MM.1S (cell line): ENCODE results near the gene ZNF343.

Source experiments
- DNase-seq: peaks from one replicate; pipeline ENCODE4 v3.0.0-alpha.2; 2015
- H2AFZ ChIP-seq: fragments of 300-600 bp; sonication (generic); 2 replicates; pipeline ENCODE4 v1.6.0; 2016; ENCODE audit warnings: antibody characterized with exemption, low read length
- H3F3A ChIP-seq: fragments of 300-600 bp; sonication (generic); 2 replicates; pipeline ENCODE4 v1.6.1; 2016; ENCODE audit warnings: mild to moderate bottlenecking, antibody characterized with exemption, low read length, moderate library complexity, mixed read lengths; ENCODE audit not compliant: insufficient read depth
- H3K27ac ChIP-seq: fragments of 300-600 bp; sonication (generic); 2 replicates; pipeline ENCODE4 v1.5.1; 2016; ENCODE audit warnings: mild to moderate bottlenecking, low read length
- H3K27me3 ChIP-seq: fragments of 300-600 bp; sonication (generic); replicated peaks from 2 replicates; pipeline ENCODE4 v1.6.0; 2016; ENCODE audit warnings: low read length; ENCODE audit not compliant: insufficient read depth
- H3K36me3 ChIP-seq: fragments of 300-600 bp; sonication (generic); replicated peaks from 2 replicates; pipeline ENCODE4 v1.6.1; 2016; ENCODE audit warnings: mild to moderate bottlenecking, low read length, mixed read lengths; ENCODE audit not compliant: insufficient read depth
- H3K4me1 ChIP-seq: fragments of 300-600 bp; sonication (generic); 2 replicates; pipeline ENCODE4 v1.6.1; 2016; ENCODE audit warnings: low read length, mixed read lengths
- H3K4me2 ChIP-seq: fragments of 300-600 bp; sonication (generic); 2 replicates; pipeline ENCODE4 v1.6.0; 2016; ENCODE audit warnings: low read depth, low read length
- H3K4me3 ChIP-seq: fragments of 300-600 bp; sonication (generic); 2 replicates; pipeline ENCODE4 v1.5.1; 2016; ENCODE audit warnings: low read length, mixed read lengths
- H3K79me2 ChIP-seq: fragments of 300-600 bp; sonication (generic); 2 replicates; pipeline ENCODE4 v1.6.1; 2016; ENCODE audit warnings: mixed run types, low read length, mixed read lengths
- H3K9ac ChIP-seq: fragments of 300-600 bp; sonication (generic); 2 replicates; pipeline ENCODE4 v1.6.1; 2016; ENCODE audit warnings: low read length, mixed read lengths
- H3K9me2 ChIP-seq: fragments of 300-600 bp; sonication (generic); replicated peaks from 2 replicates; pipeline ENCODE4 v1.6.1; 2016; ENCODE audit warnings: mild to moderate bottlenecking, low read length, mixed read lengths; ENCODE audit not compliant: insufficient read depth
- H3K9me3 ChIP-seq: fragments of 300-600 bp; sonication (generic); replicated peaks from 2 replicates; pipeline ENCODE4 v1.6.1; 2016; ENCODE audit warnings: mild to moderate bottlenecking, low read length, mixed read lengths; ENCODE audit not compliant: insufficient read depth
- H4K20me1 ChIP-seq: fragments of 300-600 bp; sonication (generic); 2 replicates; pipeline ENCODE4 v1.6.1; 2016; ENCODE audit warnings: mild to moderate bottlenecking, low read length, moderate library complexity, mixed read lengths; ENCODE audit not compliant: insufficient read depth
- EZH2 ChIP-seq: fragments of 300-600 bp; sonication (generic); optimal IDR thresholded peaks from 2 replicates; pipeline ENCODE3; 2017; ENCODE audit warnings: low read depth, mild to moderate bottlenecking, antibody characterized with exemption, low read length, mixed read lengths
- EZH2phosphoT487 ChIP-seq: fragments of 300-600 bp; sonication (generic); IDR thresholded peaks from 2 replicates; pipeline ENCODE4 v1.6.1; 2018; ENCODE audit warnings: antibody characterized with exemption, low read length
- TF ChIP-seq, protein P1 (sequence below): fragments of 300-600 bp; sonication (generic); IDR thresholded peaks from 2 replicates; pipeline ENCODE4 v1.5.1; 2016; ENCODE audit warnings: antibody characterized with exemption, low read length, mixed read lengths

Gene ZNF343

GRCh38 chr20:2509794-2510193 is 1.1 kb upstream of the ZNF343 start:
- no peaks in the 10 kb centered on the region for H3K9me2 ChIP-seq
- H3K27me3 ChIP-seq = no peaks in the 10 kb centered on the region
- no peak overlapping the region for H3K4me3 ChIP-seq
- H3K36me3 ChIP-seq = no peaks in the 10 kb centered on the region
- H3K9me3 ChIP-seq = no peaks in the 10 kb centered on the region
- DNase-seq = no peak
- no peaks in the 10 kb centered on the region for H3F3A ChIP-seq
- no peak overlapping the region for H2AFZ ChIP-seq
- H3K4me2 ChIP-seq = peak overlapping the region; percentile 87; the same call in 1 of the 2 replicates
- TF ChIP-seq, protein P1, sequence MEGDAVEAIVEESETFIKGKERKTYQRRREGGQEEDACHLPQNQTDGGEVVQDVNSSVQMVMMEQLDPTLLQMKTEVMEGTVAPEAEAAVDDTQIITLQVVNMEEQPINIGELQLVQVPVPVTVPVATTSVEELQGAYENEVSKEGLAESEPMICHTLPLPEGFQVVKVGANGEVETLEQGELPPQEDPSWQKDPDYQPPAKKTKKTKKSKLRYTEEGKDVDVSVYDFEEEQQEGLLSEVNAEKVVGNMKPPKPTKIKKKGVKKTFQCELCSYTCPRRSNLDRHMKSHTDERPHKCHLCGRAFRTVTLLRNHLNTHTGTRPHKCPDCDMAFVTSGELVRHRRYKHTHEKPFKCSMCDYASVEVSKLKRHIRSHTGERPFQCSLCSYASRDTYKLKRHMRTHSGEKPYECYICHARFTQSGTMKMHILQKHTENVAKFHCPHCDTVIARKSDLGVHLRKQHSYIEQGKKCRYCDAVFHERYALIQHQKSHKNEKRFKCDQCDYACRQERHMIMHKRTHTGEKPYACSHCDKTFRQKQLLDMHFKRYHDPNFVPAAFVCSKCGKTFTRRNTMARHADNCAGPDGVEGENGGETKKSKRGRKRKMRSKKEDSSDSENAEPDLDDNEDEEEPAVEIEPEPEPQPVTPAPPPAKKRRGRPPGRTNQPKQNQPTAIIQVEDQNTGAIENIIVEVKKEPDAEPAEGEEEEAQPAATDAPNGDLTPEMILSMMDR = no peak
- TF ChIP-seq EZH2 (no peak), EZH2phosphoT487 (no peak)
- no peaks in the 10 kb centered on the region for H3K4me1 ChIP-seq
- H3K27ac ChIP-seq = no peak overlapping the region
- no peak overlapping the region for H3K9ac ChIP-seq
- no peaks in the 10 kb centered on the region for H4K20me1 ChIP-seq
- peaks cover 13% of the 10 kb centered on the region for H3K79me2 ChIP-seq

GRCh38 chr20:2509468-2509781 is 710 bp upstream of the ZNF343 start:
- no peaks in the 10 kb centered on the region for H3K9me3 ChIP-seq
- TF ChIP-seq, protein P1 = no peak
- TF ChIP-seq EZH2phosphoT487 (no peak), EZH2 (no peak)
- H3K4me2 ChIP-seq = peak overlapping the region; percentile 87
- no peaks in the 10 kb centered on the region for H3K36me3 ChIP-seq
- H4K20me1 ChIP-seq = no peaks in the 10 kb centered on the region
- H3K4me3 ChIP-seq = peak overlapping the region; percentile 87
- H3K79me2 ChIP-seq = peaks cover 13% of the 10 kb centered on the region
- DNase-seq = no peak
- no peaks in the 10 kb centered on the region for H3F3A ChIP-seq
- no peak overlapping the region for H3K27ac ChIP-seq
- no peaks in the 10 kb centered on the region for H3K4me1 ChIP-seq
- H3K9me2 ChIP-seq = no peaks in the 10 kb centered on the region
- H3K27me3 ChIP-seq = no peaks in the 10 kb centered on the region
- peak overlapping the region; percentile 99 for H2AFZ ChIP-seq
- peak overlapping the region; percentile 72; the same call in 1 of the 2 replicates for H3K9ac ChIP-seq

DNA sequence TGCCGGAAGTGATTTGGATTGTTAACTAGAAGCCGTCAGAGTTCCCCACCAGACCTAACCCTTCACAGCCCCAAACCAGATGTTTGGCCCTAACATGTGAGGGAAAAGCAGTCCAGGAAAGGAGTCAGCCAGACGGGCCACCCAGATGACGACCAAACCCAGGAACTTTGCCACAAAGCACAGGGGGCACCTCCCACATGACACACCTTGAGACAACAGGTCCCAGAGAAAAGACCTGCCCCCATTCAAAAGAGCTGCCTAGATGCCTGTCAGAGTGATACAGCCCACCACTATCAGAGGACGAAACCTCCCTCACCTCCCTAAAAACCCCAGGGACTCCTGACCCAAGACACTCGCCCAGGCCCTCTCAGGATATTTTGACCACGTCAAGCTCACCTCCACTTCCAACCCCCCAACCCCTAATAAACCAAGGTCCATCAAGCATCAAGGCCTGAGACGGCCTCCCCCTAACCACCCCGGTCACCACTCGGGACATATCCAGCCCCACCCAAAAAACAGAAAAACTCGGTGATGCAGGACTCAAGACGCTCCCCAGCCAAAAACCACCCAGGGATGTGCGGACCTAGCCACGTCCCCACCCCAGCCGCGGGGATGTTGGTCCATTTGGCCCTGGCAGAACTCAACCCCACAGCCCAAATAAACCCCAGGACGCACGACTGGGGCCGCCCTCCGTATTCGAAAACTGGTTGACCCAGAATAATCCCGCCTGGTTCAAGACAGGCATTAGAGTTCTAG is 662 bp downstream of the ZNF343 start:
- Histone ChIP-seq H3K4me1 (no peaks in the 10 kb centered on the region), H3K9me2 (no peaks in the 10 kb centered on the region), H3K9me3 (no peaks in the 10 kb centered on the region), H3K4me2 (peak overlapping the region; percentile 87), H3K36me3 (no peaks in the 10 kb centered on the region), H3F3A (no peaks in the 10 kb centered on the region), H4K20me1 (no peaks in the 10 kb centered on the region), H3K27me3 (no peaks in the 10 kb centered on the region), H3K79me2 (peaks cover 13% of the 10 kb centered on the region), H3K27ac (no peak overlapping the region), H3K9ac (peak overlapping the region; percentile 72), H3K4me3 (peak overlapping the region; percentile 87), H2AFZ (peak overlapping the region; percentile 99)
- TF ChIP-seq EZH2 (no peak), EZH2phosphoT487 (no peak)
- TF ChIP-seq, protein P1 = no peak
- DNase-seq = no peak
